Neural progenitor cell (in vitro differentiated cells): ENCODE data around the gene RXRA. TPM values are rescaled to one million over a fixed set of nuclear protein-coding genes. Genes with fewer than 3 reads are reported as not detected.

Experiments
- DNase-seq: peaks from one replicate; pipeline ENCODE4 v3.0.0-alpha.2; 2016; ENCODE audit warnings: low spot score
- H2AFZ ChIP-seq: fragments of 200-600 bp; sonication (generic); replicated peaks from 2 replicates; pipeline ENCODE4 v1.6.1; 2016; ENCODE audit warnings: antibody characterized with exemption
- H3F3A ChIP-seq: fragments of 200-600 bp; sonication (generic); 2 replicates; pipeline ENCODE4 v1.6.1; 2016; ENCODE audit warnings: antibody characterized with exemption, low read depth
- H3K27ac ChIP-seq: fragments of 200-600 bp; sonication (generic); 2 replicates; pipeline ENCODE4 v1.5.1; 2016; ENCODE audit warnings: mild to moderate bottlenecking
- H3K27me3 ChIP-seq: fragments of 200-600 bp; sonication (generic); 2 replicates; pipeline ENCODE4 v1.6.1; 2016; ENCODE audit warnings: mild to moderate bottlenecking, moderate library complexity
- H3K36me3 ChIP-seq: fragments of 200-600 bp; sonication (generic); 2 replicates; pipeline ENCODE4 v1.5.1; 2016
- H3K4me1 ChIP-seq: fragments of 200-600 bp; sonication (generic); 2 replicates; pipeline ENCODE4 v1.6.1; 2016; ENCODE audit warnings: mixed run types
- H3K4me2 ChIP-seq: fragments of 200-600 bp; sonication (generic); 2 replicates; pipeline ENCODE4 v1.6.1; 2016
- H3K4me3 ChIP-seq: fragments of 200-600 bp; sonication (generic); 2 replicates; pipeline ENCODE4 v1.5.1; 2016
- H3K79me2 ChIP-seq: fragments of 200-600 bp; sonication (generic); 2 replicates; pipeline ENCODE4 v1.6.1; 2016; ENCODE audit warnings: low read depth
- H3K9ac ChIP-seq: fragments of 200-600 bp; sonication (generic); 2 replicates; pipeline ENCODE4 v1.6.1; 2016
- H3K9me3 ChIP-seq: fragments of 200-600 bp; sonication (generic); 2 replicates; pipeline ENCODE4 v1.5.1; 2016; ENCODE audit warnings: low read depth
- H4K20me1 ChIP-seq: fragments of 200-600 bp; sonication (generic); 2 replicates; pipeline ENCODE4 v1.6.1; 2016; ENCODE audit warnings: low read depth
- H3K27ac Mint-ChIP-seq: 3 replicates; pipeline ENCODE4 v1.8.0; 2021; ENCODE audit warnings: mixed read lengths
- H3K27me3 Mint-ChIP-seq: 2 replicates; pipeline ENCODE4 v1.8.0; 2022; ENCODE audit warnings: low read depth, mild to moderate bottlenecking, inconsistent platforms, moderate library complexity, mixed read lengths; ENCODE audit not compliant: insufficient read depth
- H3K36me3 Mint-ChIP-seq: 3 replicates; pipeline ENCODE4 v1.8.0; 2021; ENCODE audit warnings: mixed read lengths
- H3K4me1 Mint-ChIP-seq: 3 replicates; pipeline ENCODE4 v1.8.0; 2021; ENCODE audit warnings: mixed read lengths
- H3K4me3 Mint-ChIP-seq: 3 replicates; pipeline ENCODE4 v1.8.0; 2021; ENCODE audit warnings: mild to moderate bottlenecking, moderate library complexity, mixed read lengths
- H3K9me3 Mint-ChIP-seq: 3 replicates; pipeline ENCODE4 v1.8.0; 2020; ENCODE audit warnings: mixed read lengths
- EZH2 ChIP-seq: fragments of 200-600 bp; sonication (generic); IDR thresholded peaks from 2 replicates; pipeline ENCODE4 v1.6.1; 2017; ENCODE audit warnings: antibody characterized with exemption, mild to moderate bottlenecking, moderate library complexity
- EZH2phosphoT487 ChIP-seq: fragments of 200-600 bp; sonication (generic); IDR thresholded peaks from 2 replicates; pipeline ENCODE4 v1.6.1; 2017; ENCODE audit warnings: antibody characterized with exemption
- total RNA-seq: library from RNA; depleted of rRNA; stranded (reverse); fragments of >200 nt; gene quantifications from 2 replicates; pipeline ENCODE4 v1.2.3, GENCODE V29; 2015; ENCODE audit warnings: low replicate concordance
- TF ChIP-seq, protein P1 (sequence below): fragments of 200-600 bp; sonication (generic); IDR thresholded peaks from 2 replicates; pipeline ENCODE4 v1.5.1; 2017; ENCODE audit warnings: antibody characterized with exemption, mild to moderate bottlenecking

RXRA gene
- total RNA-seq, 1 donor from 2014 or later = 11.6 TPM

DNA sequence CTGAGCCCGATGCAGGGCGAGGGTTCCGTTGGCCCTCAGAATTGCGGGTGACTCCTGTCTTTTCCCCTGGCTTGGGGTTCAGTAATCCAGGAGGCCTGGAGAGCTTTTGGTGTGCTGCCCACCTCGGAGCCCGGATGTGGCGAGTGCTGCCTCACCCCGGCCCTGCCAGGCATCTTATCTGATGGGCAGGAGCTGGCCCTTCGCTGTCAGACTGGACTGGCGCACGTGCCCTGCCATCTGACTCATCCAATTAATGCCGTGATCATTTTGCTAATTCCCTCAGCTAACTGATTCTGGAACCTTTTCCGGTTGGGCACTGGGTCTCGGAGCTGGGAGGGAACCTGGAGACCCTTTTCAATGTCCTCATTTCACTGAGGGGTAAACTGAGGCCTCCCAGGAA is 34.6 kb downstream of the RXRA start:
- Mint-ChIP-seq H3K36me3 (no peaks in the 10 kb centered on the region), H3K27ac (no peak overlapping the region), H3K9me3 (no peaks in the 10 kb centered on the region), H3K4me3 (no peak overlapping the region), H3K27me3 (peaks cover 2% of the 10 kb centered on the region), H3K4me1 (peaks cover 8% of the 10 kb centered on the region)
- Histone ChIP-seq H3F3A (no peaks in the 10 kb centered on the region), H2AFZ (no peak overlapping the region), H3K27me3 (no peaks in the 10 kb centered on the region), H3K9ac (no peak overlapping the region), H3K4me3 (no peak overlapping the region), H3K27ac (no peak overlapping the region), H3K9me3 (no peaks in the 10 kb centered on the region), H3K4me2 (no peak overlapping the region), H4K20me1 (peaks cover 100% of the 10 kb centered on the region), H3K36me3 (no peaks in the 10 kb centered on the region), H3K79me2 (peaks cover 69% of the 10 kb centered on the region), H3K4me1 (peaks cover 10% of the 10 kb centered on the region)
- TF ChIP-seq, protein P1, sequence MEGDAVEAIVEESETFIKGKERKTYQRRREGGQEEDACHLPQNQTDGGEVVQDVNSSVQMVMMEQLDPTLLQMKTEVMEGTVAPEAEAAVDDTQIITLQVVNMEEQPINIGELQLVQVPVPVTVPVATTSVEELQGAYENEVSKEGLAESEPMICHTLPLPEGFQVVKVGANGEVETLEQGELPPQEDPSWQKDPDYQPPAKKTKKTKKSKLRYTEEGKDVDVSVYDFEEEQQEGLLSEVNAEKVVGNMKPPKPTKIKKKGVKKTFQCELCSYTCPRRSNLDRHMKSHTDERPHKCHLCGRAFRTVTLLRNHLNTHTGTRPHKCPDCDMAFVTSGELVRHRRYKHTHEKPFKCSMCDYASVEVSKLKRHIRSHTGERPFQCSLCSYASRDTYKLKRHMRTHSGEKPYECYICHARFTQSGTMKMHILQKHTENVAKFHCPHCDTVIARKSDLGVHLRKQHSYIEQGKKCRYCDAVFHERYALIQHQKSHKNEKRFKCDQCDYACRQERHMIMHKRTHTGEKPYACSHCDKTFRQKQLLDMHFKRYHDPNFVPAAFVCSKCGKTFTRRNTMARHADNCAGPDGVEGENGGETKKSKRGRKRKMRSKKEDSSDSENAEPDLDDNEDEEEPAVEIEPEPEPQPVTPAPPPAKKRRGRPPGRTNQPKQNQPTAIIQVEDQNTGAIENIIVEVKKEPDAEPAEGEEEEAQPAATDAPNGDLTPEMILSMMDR = no peak
- TF ChIP-seq EZH2 = no peak
- DNase-seq = no peak

DNA sequence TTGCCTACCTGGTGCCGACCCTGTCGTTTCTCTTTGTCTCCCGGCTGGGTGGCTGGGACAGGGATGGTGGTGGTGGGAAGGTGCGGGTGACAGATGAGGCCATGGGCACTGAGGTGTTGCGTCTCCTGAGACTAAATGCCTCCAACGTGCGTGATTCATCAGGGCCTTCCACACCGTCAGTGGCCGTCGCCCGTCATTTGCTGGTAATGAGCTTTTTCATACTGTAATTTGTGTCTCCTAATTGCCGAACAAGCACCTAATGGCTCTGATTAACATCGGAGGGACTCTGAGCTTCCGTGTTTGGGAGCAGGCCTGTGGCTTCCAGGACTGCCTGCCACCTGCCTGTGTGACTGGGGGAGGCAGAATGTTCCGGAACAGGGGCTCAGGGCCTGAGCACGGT is 35.2 kb downstream of the RXRA start:
- Histone ChIP-seq H3K4me3 (no peak overlapping the region), H2AFZ (no peak overlapping the region), H3K79me2 (peaks cover 69% of the 10 kb centered on the region), H3K4me1 (peaks cover 13% of the 10 kb centered on the region), H3K9ac (no peak overlapping the region), H3K4me2 (no peak overlapping the region), H3K9me3 (no peaks in the 10 kb centered on the region), H3K36me3 (no peaks in the 10 kb centered on the region), H3K27ac (no peak overlapping the region), H3K27me3 (no peaks in the 10 kb centered on the region), H4K20me1 (peaks cover 100% of the 10 kb centered on the region), H3F3A (no peaks in the 10 kb centered on the region)
- H3K4me3 Mint-ChIP-seq = no peak overlapping the region
- no peak for TF ChIP-seq EZH2
- no peak for TF ChIP-seq EZH2phosphoT487
- TF ChIP-seq, protein P1 = no peak
- H3K36me3 Mint-ChIP-seq = no peaks in the 10 kb centered on the region
- no peak overlapping the region for H3K27ac Mint-ChIP-seq
- peaks cover 2% of the 10 kb centered on the region for H3K27me3 Mint-ChIP-seq
- H3K4me1 Mint-ChIP-seq = peaks cover 8% of the 10 kb centered on the region
- DNase-seq = no peak
- no peaks in the 10 kb centered on the region for H3K9me3 Mint-ChIP-seq

- H3K27me3 Mint-ChIP-seq = peaks cover 2% of the 10 kb centered on the region
- H3F3A ChIP-seq = no peaks in the 10 kb centered on the region
- no peak overlapping the region for H3K9ac ChIP-seq
- H3K79me2 ChIP-seq = peaks cover 68% of the 10 kb centered on the region
- no peak overlapping the region for H3K27ac Mint-ChIP-seq
- no peak for DNase-seq
- H3K4me2 ChIP-seq = no peak overlapping the region
- peaks cover 100% of the 10 kb centered on the region for H4K20me1 ChIP-seq
- H2AFZ ChIP-seq = no peak overlapping the region
- H3K9me3 Mint-ChIP-seq = no peaks in the 10 kb centered on the region
- no peaks in the 10 kb centered on the region for H3K9me3 ChIP-seq
- H3K4me1 Mint-ChIP-seq = peaks cover 12% of the 10 kb centered on the region
- H3K36me3 ChIP-seq = no peaks in the 10 kb centered on the region
- no peak overlapping the region for H3K27ac ChIP-seq
- no peaks in the 10 kb centered on the region for H3K27me3 ChIP-seq
- H3K36me3 Mint-ChIP-seq = no peaks in the 10 kb centered on the region
- H3K4me3 ChIP-seq = no peak overlapping the region
- no peak overlapping the region for H3K4me3 Mint-ChIP-seq
- TF ChIP-seq EZH2 (no peak), EZH2phosphoT487 (no peak)
- TF ChIP-seq, protein P1 = no peak
- H3K4me1 ChIP-seq = peaks cover 13% of the 10 kb centered on the region
These were observed 35.7 kb downstream of the RXRA start for GRCh38 chr9:134361843-134362414.
